ENCODE data around the gene MEIS2. TPM values are rescaled to one million over a fixed set of nuclear protein-coding genes. Genes with fewer than 3 reads are reported as not detected.

Gene MEIS2
- total RNA-seq, 2 experiments from 2014 or later: not detected

- Mint-ChIP-seq H3K4me1 (no peaks in the 10 kb centered on the region), H3K4me3 (no peak overlapping the region), H3K9me3 (no peaks in the 10 kb centered on the region), H3K36me3 (ENCODE audit: low read depth) (no peaks in the 10 kb centered on the region), H3K27ac (no peak overlapping the region), H3K27me3 (no peaks in the 10 kb centered on the region)
- no peak for DNase-seq
- ChIA-PET POLR2A (no interaction called here), CTCF (no interaction called here)
Measured at GRCh38 chr15:37045859-37046740, 54.2 kb downstream of the MEIS2 start.

GRCh38 chr15:37044915-37045648, 55.3 kb downstream of the MEIS2 start:
- H3K27me3 Mint-ChIP-seq: no peaks in the 10 kb centered on the region
- ChIA-PET POLR2A (no interaction called here), CTCF (no interaction called here)
- H3K9me3 Mint-ChIP-seq: no peaks in the 10 kb centered on the region
- H3K4me3 Mint-ChIP-seq: no peak overlapping the region
- no peak for DNase-seq
- no peak overlapping the region for H3K27ac Mint-ChIP-seq
- no peaks in the 10 kb centered on the region for H3K4me1 Mint-ChIP-seq
- no peaks in the 10 kb centered on the region for H3K36me3 Mint-ChIP-seq (ENCODE audit: low read depth)

GRCh38 chr15:37041836-37042235, 58.5 kb downstream of the MEIS2 start:
- Mint-ChIP-seq H3K4me3 (no peak overlapping the region), H3K36me3 (ENCODE audit: low read depth) (no peaks in the 10 kb centered on the region), H3K27ac (no peak overlapping the region), H3K27me3 (no peaks in the 10 kb centered on the region), H3K9me3 (no peaks in the 10 kb centered on the region), H3K4me1 (no peaks in the 10 kb centered on the region)
- no peak for DNase-seq
- ChIA-PET POLR2A (no interaction called here), CTCF (no interaction called here)

- Mint-ChIP-seq H3K27ac (no peak overlapping the region), H3K4me3 (no peak overlapping the region), H3K27me3 (no peaks in the 10 kb centered on the region), H3K36me3 (ENCODE audit: low read depth) (no peaks in the 10 kb centered on the region), H3K4me1 (no peaks in the 10 kb centered on the region), H3K9me3 (no peaks in the 10 kb centered on the region)
- ChIA-PET CTCF (no interaction called here), POLR2A (no interaction called here)
- no peak for DNase-seq
Measured at GRCh38 chr15:37041042-37041441, 59.3 kb downstream of the MEIS2 start.

GRCh38 chr15:37040072-37040742, 60.1 kb downstream of the MEIS2 start:
- H3K4me1 Mint-ChIP-seq: no peaks in the 10 kb centered on the region
- no peaks in the 10 kb centered on the region for H3K9me3 Mint-ChIP-seq
- DNase-seq: no peak
- no peak overlapping the region for H3K27ac Mint-ChIP-seq
- H3K36me3 Mint-ChIP-seq (ENCODE audit: low read depth): no peaks in the 10 kb centered on the region
- no peaks in the 10 kb centered on the region for H3K27me3 Mint-ChIP-seq
- H3K4me3 Mint-ChIP-seq: no peak overlapping the region
- ChIA-PET POLR2A (no interaction called here), CTCF (no interaction called here)

GRCh38 chr15:37038716-37039106, 61.6 kb downstream of the MEIS2 start:
- DNase-seq: no peak
- Mint-ChIP-seq H3K27me3 (no peaks in the 10 kb centered on the region), H3K27ac (no peak overlapping the region), H3K9me3 (no peaks in the 10 kb centered on the region), H3K36me3 (ENCODE audit: low read depth) (no peaks in the 10 kb centered on the region), H3K4me3 (no peak overlapping the region), H3K4me1 (no peaks in the 10 kb centered on the region)
- CTCF ChIA-PET: no interaction called here
- POLR2A ChIA-PET: no interaction called here

- H3K4me1 Mint-ChIP-seq: no peaks in the 10 kb centered on the region
- H3K4me3 Mint-ChIP-seq: no peak overlapping the region
- H3K27ac Mint-ChIP-seq: no peak overlapping the region
- H3K9me3 Mint-ChIP-seq: no peaks in the 10 kb centered on the region
- no peak for DNase-seq
- POLR2A ChIA-PET: no interaction called here
- no peaks in the 10 kb centered on the region for H3K36me3 Mint-ChIP-seq (ENCODE audit: low read depth)
- CTCF ChIA-PET: no interaction called here
- no peaks in the 10 kb centered on the region for H3K27me3 Mint-ChIP-seq
Measured at GRCh38 chr15:37037850-37038715, 62.3 kb downstream of the MEIS2 start.

GRCh38 chr15:37037071-37037655, 63.2 kb downstream of the MEIS2 start:
- no peaks in the 10 kb centered on the region for H3K27me3 Mint-ChIP-seq
- no peak overlapping the region for H3K4me3 Mint-ChIP-seq
- CTCF ChIA-PET: interaction anchor here (0.6 kb wide), 1 partner anchor 21 kb away, joined by 3 read pairs; no protein-coding TSS in a partner anchor
- POLR2A ChIA-PET: no interaction called here
- H3K27ac Mint-ChIP-seq: no peak overlapping the region
- DNase-seq: no peak
- no peaks in the 10 kb centered on the region for H3K9me3 Mint-ChIP-seq
- H3K36me3 Mint-ChIP-seq (ENCODE audit: low read depth): no peaks in the 10 kb centered on the region
- H3K4me1 Mint-ChIP-seq: no peaks in the 10 kb centered on the region

- no peaks in the 10 kb centered on the region for H3K4me1 Mint-ChIP-seq
- ChIA-PET CTCF (no interaction called here), POLR2A (no interaction called here)
- no peak overlapping the region for H3K27ac Mint-ChIP-seq
- H3K9me3 Mint-ChIP-seq: peaks cover under 1% of the 10 kb centered on the region
- H3K4me3 Mint-ChIP-seq: no peak overlapping the region
- no peaks in the 10 kb centered on the region for H3K27me3 Mint-ChIP-seq
- no peaks in the 10 kb centered on the region for H3K36me3 Mint-ChIP-seq (ENCODE audit: low read depth)
- no peak for DNase-seq
Measured at GRCh38 chr15:37034835-37035748, 65.3 kb downstream of the MEIS2 start.

GRCh38 chr15:37034392-37034791, 66.0 kb downstream of the MEIS2 start:
- ChIA-PET CTCF (no interaction called here), POLR2A (no interaction called here)
- no peak overlapping the region for H3K27ac Mint-ChIP-seq
- no peaks in the 10 kb centered on the region for H3K36me3 Mint-ChIP-seq (ENCODE audit: low read depth)
- H3K9me3 Mint-ChIP-seq: peaks cover 2% of the 10 kb centered on the region
- no peak overlapping the region for H3K4me3 Mint-ChIP-seq
- H3K4me1 Mint-ChIP-seq: no peaks in the 10 kb centered on the region
- DNase-seq: no peak
- H3K27me3 Mint-ChIP-seq: no peaks in the 10 kb centered on the region

GRCh38 chr15:37032091-37032775, 68.1 kb downstream of the MEIS2 start:
- POLR2A ChIA-PET: no interaction called here
- Mint-ChIP-seq H3K27ac (no peak overlapping the region), H3K36me3 (ENCODE audit: low read depth) (no peaks in the 10 kb centered on the region), H3K4me3 (no peak overlapping the region), H3K9me3 (peaks cover 2% of the 10 kb centered on the region), H3K4me1 (no peaks in the 10 kb centered on the region), H3K27me3 (no peaks in the 10 kb centered on the region)
- DNase-seq: no peak
- CTCF ChIA-PET: no interaction called here
